IMR-90 (cell line): ENCODE data around the gene EHMT1. TPM values are rescaled to one million over a fixed set of nuclear protein-coding genes. Genes with fewer than 3 reads are reported as not detected.

ENCODE experiments used
- ATAC-seq: fragments of 200-7000 bp; cut with Tn5 transposase; 2 replicates; pipeline ENCODE4 v1.9.1; 2020; ENCODE audit warnings: low read depth, mild to moderate bottlenecking, moderate library complexity
- BruUV-seq: library from RNA; stranded (reverse); fragments of 400-500 nt; replicated peaks from 2 replicates; lab custom pipeline; 2021; lab: Mats Ljungman, UMichigan
- CTCF ChIA-PET: fragments of 300-600 bp; formaldehyde crosslinking; extraction: SDS; loops from one replicate; lab custom pipeline; 2021; ENCODE audit warnings: antibody characterized with exemption; lab: Yijun Ruan, JAX
- POLR2A ChIA-PET: fragments of 300-600 bp; sonication (Branson Sonifier 250); formaldehyde crosslinking; loops from one replicate; lab custom pipeline; 2022; ENCODE audit warnings: antibody characterized with exemption; ENCODE audit not compliant: unreplicated experiment; lab: Charles Lee
- DNase-seq: peaks from one replicate; pipeline ENCODE4 v3.0.0; 2013
- H2AFZ ChIP-seq: replicated peaks from 2 replicates; pipeline ENCODE3; 2013; ENCODE audit warnings: low read length, mild to moderate bottlenecking; ENCODE audit not compliant: poor library complexity
- H2AK5ac ChIP-seq: 2 replicates; pipeline ENCODE4 v1.6.1; 2013; ENCODE audit warnings: low read depth, low read length, inconsistent platforms
- H2AK9ac ChIP-seq: replicated peaks from 2 replicates; pipeline ENCODE3; 2013; ENCODE audit warnings: mild to moderate bottlenecking, low read depth, low read length, moderate library complexity; ENCODE audit not compliant: poor library complexity
- H2BK120ac ChIP-seq: 2 replicates; pipeline ENCODE4 v1.6.1; 2013; ENCODE audit warnings: low read depth, low read length, inconsistent platforms
- H2BK15ac ChIP-seq: 3 replicates; pipeline ENCODE4 v1.6.1; 2013; ENCODE audit warnings: low read depth, low read length, inconsistent platforms
- H2BK20ac ChIP-seq: 2 replicates; pipeline ENCODE4 v1.6.1; 2013; ENCODE audit warnings: low read depth, mild to moderate bottlenecking, inconsistent platforms, low read length, moderate library complexity
- H2BK5ac ChIP-seq: 2 replicates; pipeline ENCODE4 v1.6.1; 2013; ENCODE audit warnings: mild to moderate bottlenecking, low read depth, low read length, inconsistent platforms; ENCODE audit not compliant: poor library complexity, severe bottlenecking
- H3K14ac ChIP-seq: replicated peaks from 2 replicates; pipeline ENCODE4 v1.6.1; 2013; ENCODE audit warnings: low read depth, low read length, inconsistent platforms
- H3K18ac ChIP-seq: 2 replicates; pipeline ENCODE4 v1.6.1; 2013; ENCODE audit warnings: low read depth, low read length, control low read depth
- H3K23ac ChIP-seq: 2 replicates; pipeline ENCODE4 v1.6.1; 2013; ENCODE audit warnings: low read depth, low read length, inconsistent platforms
- H3K27ac ChIP-seq: 2 replicates; pipeline ENCODE4 v1.5.1; 2013; ENCODE audit warnings: mild to moderate bottlenecking, control low read depth, low read length; ENCODE audit not compliant: insufficient read depth
- H3K27me3 ChIP-seq: 2 replicates; pipeline ENCODE4 v1.6.1; 2013; ENCODE audit warnings: low read length; ENCODE audit not compliant: control insufficient read depth, insufficient read depth
- H3K36me3 ChIP-seq: 2 replicates; pipeline ENCODE4 v1.6.1; 2013; ENCODE audit warnings: low read length, mixed read lengths; ENCODE audit not compliant: control insufficient read depth, insufficient read depth
- H3K4ac ChIP-seq: 2 replicates; pipeline ENCODE4 v1.6.1; 2013; ENCODE audit warnings: low read depth, low read length, inconsistent platforms
- H3K4me1 ChIP-seq: 2 replicates; pipeline ENCODE4 v1.6.1; 2013; ENCODE audit warnings: low read length, mixed read lengths; ENCODE audit not compliant: control insufficient read depth, insufficient read depth
- H3K4me2 ChIP-seq: 2 replicates; pipeline ENCODE4 v1.6.1; 2013; ENCODE audit warnings: low read depth, mild to moderate bottlenecking, control low read depth, low read length, moderate library complexity
- H3K4me3 ChIP-seq: 2 replicates; pipeline ENCODE4 v1.5.1; 2013; ENCODE audit warnings: low read depth, mild to moderate bottlenecking, control low read depth, low read length, moderate library complexity; ENCODE audit not compliant: insufficient read depth
- H3K56ac ChIP-seq: 2 replicates; pipeline ENCODE4 v1.6.1; 2013; ENCODE audit warnings: low read length, inconsistent platforms; ENCODE audit not compliant: insufficient read depth; ENCODE audit errors: extremely low read depth
- H3K79me1 ChIP-seq, 2 experiments: 2 replicates each; pipeline ENCODE4 v1.6.1; 2013; ENCODE audit warnings: low read length in 2 of 2, inconsistent platforms in 1 of 2, low read depth in 1 of 2
- H3K9ac ChIP-seq: 2 replicates; pipeline ENCODE4 v1.6.1; 2013; ENCODE audit warnings: low read depth, low read length, control low read depth
- H3K9me1 ChIP-seq: 2 replicates; pipeline ENCODE4 v1.6.1; 2013; ENCODE audit warnings: low read length, inconsistent platforms; ENCODE audit not compliant: insufficient read depth
- H3K9me3 ChIP-seq: 2 replicates; pipeline ENCODE4 v1.6.1; 2013; ENCODE audit warnings: low read length; ENCODE audit not compliant: control insufficient read depth, insufficient read depth
- H4K20me1 ChIP-seq: 2 replicates; pipeline ENCODE4 v1.6.1; 2013; ENCODE audit warnings: low read length, inconsistent platforms; ENCODE audit not compliant: insufficient read depth
- H4K5ac ChIP-seq: 2 replicates; pipeline ENCODE4 v1.6.1; 2013; ENCODE audit warnings: mild to moderate bottlenecking, low read depth, low read length, control low read depth
- H4K8ac ChIP-seq, 2 experiments: 2 replicates each; pipeline ENCODE4 v1.6.1; 2013; ENCODE audit warnings: low read depth in 2 of 2, low read length in 2 of 2, control low read depth in 1 of 2, inconsistent platforms in 1 of 2
- H4K91ac ChIP-seq: 2 replicates; pipeline ENCODE4 v1.6.1; 2013; ENCODE audit warnings: low read depth, low read length, inconsistent platforms; ENCODE audit not compliant: insufficient read depth
- BHLHE40 ChIP-seq: fragments of 150-350 bp; IDR thresholded peaks from 2 replicates; pipeline ENCODE4 v1.6.1; 2016; ENCODE audit warnings: mild to moderate bottlenecking, low read depth, low read length
- CEBPB ChIP-seq: IDR thresholded peaks from 2 replicates; pipeline ENCODE4 v1.6.1; 2012; ENCODE audit warnings: low read depth, low read length, improper control_type of control experiment
- CHD1 ChIP-seq: IDR thresholded peaks from 2 replicates; pipeline ENCODE4 v1.6.1; 2012; ENCODE audit warnings: low read depth, low read length, improper control_type of control experiment
- CTCF ChIP-seq: conservative IDR thresholded peaks from 2 replicates; pipeline ENCODE4 v1.5.1; 2012; ENCODE audit warnings: mild to moderate bottlenecking, low read depth, low read length, improper control_type of control experiment
- FOS ChIP-seq: fragments of 150-350 bp; IDR thresholded peaks from 2 replicates; pipeline ENCODE4 v1.6.1; 2016; ENCODE audit warnings: low read depth, low read length
- MAFK ChIP-seq: IDR thresholded peaks from 2 replicates; pipeline ENCODE4 v1.6.1; 2012; ENCODE audit warnings: low read depth, low read length, improper control_type of control experiment
- MAZ ChIP-seq: IDR thresholded peaks from 2 replicates; pipeline ENCODE4 v1.6.1; 2012; ENCODE audit warnings: low read depth, mild to moderate bottlenecking, low read length, improper control_type of control experiment, moderate library complexity, borderline replicate concordance
- MXI1 ChIP-seq: IDR thresholded peaks from 2 replicates; pipeline ENCODE4 v1.6.1; 2012; ENCODE audit warnings: low read depth, mild to moderate bottlenecking, low read length, moderate library complexity, borderline replicate concordance
- NFE2L2 ChIP-seq: fragments of 150-350 bp; IDR thresholded peaks from 2 replicates; pipeline ENCODE4 v1.6.1; 2016; ENCODE audit warnings: low read depth, mild to moderate bottlenecking, low read length
- POLR2A ChIP-seq: IDR thresholded peaks from 2 replicates; pipeline ENCODE4 v1.6.1; 2012; ENCODE audit warnings: mild to moderate bottlenecking, low read depth, low read length
- RAD21 ChIP-seq: IDR thresholded peaks from 2 replicates; pipeline ENCODE4 v1.6.1; 2012; ENCODE audit warnings: low read length, improper control_type of control experiment
- RCOR1 ChIP-seq: IDR thresholded peaks from 2 replicates; pipeline ENCODE4 v1.6.1; 2012; ENCODE audit warnings: mild to moderate bottlenecking, low read length, improper control_type of control experiment; ENCODE audit not compliant: insufficient replicate concordance
- RFX5 ChIP-seq: IDR thresholded peaks from 2 replicates; pipeline ENCODE4 v1.8.0; 2012; ENCODE audit warnings: low read depth, mild to moderate bottlenecking, low read length, moderate library complexity
- SMC3 ChIP-seq: fragments of 150-350 bp; IDR thresholded peaks from 2 replicates; pipeline ENCODE4 v1.6.1; 2016; ENCODE audit warnings: low read depth, mild to moderate bottlenecking, antibody characterized with exemption, low read length, moderate library complexity
- USF2 ChIP-seq: fragments of 150-350 bp; IDR thresholded peaks from 2 replicates; pipeline ENCODE4 v1.6.1; 2017; ENCODE audit warnings: mild to moderate bottlenecking, antibody characterized with exemption, low read length, low read depth
- WGBS, 2 experiments: methylation state at CpG; one replicate each; pipeline versions ENCODE4 v1.1.5 to v1.1.7; 2013; ENCODE audit warnings: missing lambda C conversion rate in 2 of 2; ENCODE audit not compliant: insufficient read length in 1 of 2; ENCODE audit errors: extremely low coverage in 2 of 2; 5-methylcytosine and 5-hydroxymethylcytosine counted together
- dilution Hi-C: fragments of 300-500 bp; cut with HindIII; formaldehyde crosslinking; loops from one replicate; pipeline ENCODE4 v1.14.3; 2018; ENCODE audit warnings: low sequenced_read_pairs; ENCODE audit not compliant: unreplicated experiment
- in situ Hi-C: fragments of 300-500 bp; cut with MboI; formaldehyde crosslinking; loops from 3 replicates; pipeline ENCODE4 v1.14.3; 2019; ENCODE audit warnings: low sequenced_read_pairs, inconsistent platforms, mixed read lengths
- intact Hi-C: fragments of 100-400 bp; cut with micrococcal nuclease; formaldehyde crosslinking; loops from 2 replicates; pipeline ENCODE4 v1.10.0; 2022
- polyA plus RNA-seq, 3 experiments: library from polyadenylated mRNA; depleted of rRNA; stranded (reverse); fragments of >200 nt; gene quantifications; 2 replicates each; pipeline ENCODE4 v1.2.3, GENCODE V29; 2012; ENCODE audit warnings: low replicate concordance in 1 of 3
- total RNA-seq: library from RNA; depleted of rRNA; stranded (reverse); fragments of >200 nt; gene quantifications from 2 replicates; pipeline ENCODE4 v1.2.3, GENCODE V29; 2012
- TF ChIP-seq, protein P1 (sequence below): fragments of 150-350 bp; IDR thresholded peaks from 2 replicates; pipeline ENCODE4 v1.6.1; 2016; ENCODE audit warnings: low read depth, mild to moderate bottlenecking, low read length, moderate library complexity, borderline replicate concordance

EHMT1 gene
- total and polyA plus RNA-seq, 2 of the 4 experiments (the other 2 are of a cell fraction) = 32.8 to 35.1 TPM

DNA sequence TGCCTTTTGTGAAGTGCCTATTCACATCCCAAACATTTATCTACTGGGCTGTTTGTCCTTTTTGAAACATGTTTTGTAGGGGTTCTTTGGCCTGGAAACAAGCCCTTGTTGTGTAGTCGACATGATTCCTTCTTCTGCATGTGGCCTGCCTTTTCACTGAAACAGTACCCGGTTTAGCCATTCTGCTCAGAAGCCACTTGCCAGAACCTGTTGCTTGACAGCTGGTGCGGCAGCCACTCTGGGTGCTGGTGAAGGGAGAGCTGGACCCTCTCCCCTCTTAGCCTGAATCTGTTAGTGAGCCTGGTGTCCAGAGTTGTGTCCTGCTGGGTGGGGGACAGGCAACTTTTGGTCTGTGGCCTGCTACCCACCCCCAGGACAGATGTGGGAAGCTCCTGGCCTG, 129.9 kb downstream of the EHMT1 start:
- Histone ChIP-seq H2BK15ac (no peak overlapping the region), H3K9me3 (no peaks in the 10 kb centered on the region), H3K9me1 (peaks cover 14% of the 10 kb centered on the region), H4K8ac (no peak overlapping the region), H3K56ac (no peak overlapping the region), H2AK5ac (no peak overlapping the region), H3K14ac (no peak overlapping the region), H3K18ac (no peak overlapping the region), H3K27ac (no peak overlapping the region), H3K23ac (no peak overlapping the region), H3K79me1 (peaks cover 18 to 61% of the 10 kb centered on the region in 2 experiments; a peak in 3 of 4 replicates), H2BK20ac (no peak overlapping the region), H3K4me3 (no peak overlapping the region), H2AFZ (no peak overlapping the region), H3K36me3 (peaks cover 34% of the 10 kb centered on the region), H2BK120ac (no peak overlapping the region), H4K20me1 (peaks cover 9% of the 10 kb centered on the region; the same call in 1 of the 2 replicates), H4K5ac (no peak overlapping the region), H3K9ac (no peak overlapping the region), H2BK5ac (no peak overlapping the region), H2AK9ac (no peak overlapping the region), H4K91ac (no peak overlapping the region), H3K4me2 (no peak overlapping the region), H3K4ac (no peak overlapping the region), H3K27me3 (no peaks in the 10 kb centered on the region), H3K4me1 (peaks cover 2% of the 10 kb centered on the region; the same call in 1 of the 2 replicates)
- no CpG with 5 or more reads among the region's 3 CpGs for WGBS, 2 experiments
- DNase-seq (no peak), ATAC-seq (no peak)
- in situ Hi-C loops (no loop called here), intact Hi-C loops (no loop called here), dilution Hi-C loops (no loop called here)
- no TSS peak for BruUV-seq
- CTCF ChIA-PET = no interaction called here
- POLR2A ChIA-PET = no interaction called here
- TF ChIP-seq MAFK (no peak), CTCF (no peak), FOS (no peak), SMC3 (no peak), CEBPB (no peak), NFE2L2 (no peak), MAZ (no peak), BHLHE40 (no peak), RAD21 (no peak), CHD1 (no peak), RFX5 (no peak), RCOR1 (no peak), POLR2A (no peak), MXI1 (no peak), USF2 (no peak)
- TF ChIP-seq, protein P1, sequence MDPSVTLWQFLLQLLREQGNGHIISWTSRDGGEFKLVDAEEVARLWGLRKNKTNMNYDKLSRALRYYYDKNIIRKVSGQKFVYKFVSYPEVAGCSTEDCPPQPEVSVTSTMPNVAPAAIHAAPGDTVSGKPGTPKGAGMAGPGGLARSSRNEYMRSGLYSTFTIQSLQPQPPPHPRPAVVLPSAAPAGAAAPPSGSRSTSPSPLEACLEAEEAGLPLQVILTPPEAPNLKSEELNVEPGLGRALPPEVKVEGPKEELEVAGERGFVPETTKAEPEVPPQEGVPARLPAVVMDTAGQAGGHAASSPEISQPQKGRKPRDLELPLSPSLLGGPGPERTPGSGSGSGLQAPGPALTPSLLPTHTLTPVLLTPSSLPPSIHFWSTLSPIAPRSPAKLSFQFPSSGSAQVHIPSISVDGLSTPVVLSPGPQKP = no peak
